DOHH2 (cell line): ENCODE results near the gene MAN2A1.

Experiments
- H3F3A ChIP-seq: fragments of 200-600 bp; sonication (generic), shearing (Covaris generic); 2 replicates; pipeline ENCODE4 v1.6.0; 2016; ENCODE audit warnings: antibody characterized with exemption, mild to moderate bottlenecking; ENCODE audit not compliant: control insufficient read depth, insufficient read depth
- H3K27ac ChIP-seq: fragments of 200-600 bp; sonication (generic); 2 replicates; pipeline ENCODE4 v1.5.1; 2014; ENCODE audit warnings: low read depth, mild to moderate bottlenecking, low read length, moderate library complexity
- H3K27me3 ChIP-seq: fragments of 200-600 bp; sonication (generic); 2 replicates; pipeline ENCODE4 v1.6.1; 2014; ENCODE audit warnings: mild to moderate bottlenecking, low read length, mixed read lengths; ENCODE audit not compliant: control insufficient read depth
- H3K36me3 ChIP-seq: fragments of 200-600 bp; sonication (generic); 2 replicates; pipeline ENCODE4 v1.6.1; 2014; ENCODE audit warnings: mild to moderate bottlenecking, low read length, moderate library complexity, mixed read lengths; ENCODE audit not compliant: control insufficient read depth
- H3K4me1 ChIP-seq: fragments of 200-600 bp; sonication (generic); 2 replicates; pipeline ENCODE4 v1.6.1; 2014; ENCODE audit warnings: mild to moderate bottlenecking, low read length, mixed read lengths; ENCODE audit not compliant: control insufficient read depth
- H3K4me2 ChIP-seq: fragments of 200-600 bp; sonication (generic); 2 replicates; pipeline ENCODE4 v1.6.0; 2014; ENCODE audit warnings: mild to moderate bottlenecking, low read length, moderate library complexity
- H3K4me3 ChIP-seq: fragments of 200-600 bp; sonication (generic); 2 replicates; pipeline ENCODE4 v1.5.1; 2014; ENCODE audit warnings: mild to moderate bottlenecking, low read length, mixed read lengths
- H3K79me2 ChIP-seq: fragments of 200-600 bp; sonication (generic); 2 replicates; pipeline ENCODE4 v1.6.1; 2014; ENCODE audit warnings: mild to moderate bottlenecking, low read length, mixed read lengths; ENCODE audit not compliant: control insufficient read depth
- H3K9me2 ChIP-seq: fragments of 200-600 bp; sonication (generic); replicated peaks from 2 replicates; pipeline ENCODE4 v1.6.1; 2014; ENCODE audit warnings: mild to moderate bottlenecking, low read length, mixed read lengths; ENCODE audit not compliant: control insufficient read depth
- H3K9me3 ChIP-seq: fragments of 200-600 bp; sonication (generic); 2 replicates; pipeline ENCODE4 v1.6.1; 2014; ENCODE audit warnings: antibody characterized with exemption, low read length, mixed read lengths; ENCODE audit not compliant: control insufficient read depth, insufficient read depth
- H4K20me1 ChIP-seq: fragments of 200-600 bp; sonication (generic); 2 replicates; pipeline ENCODE4 v1.6.0; 2014; ENCODE audit warnings: low read depth, mild to moderate bottlenecking, antibody characterized with exemption, low read length, moderate library complexity; ENCODE audit not compliant: control insufficient read depth, insufficient read depth
- CTCF ChIP-seq: fragments of 200-600 bp; sonication (generic); IDR thresholded peaks from one replicate; pipeline ENCODE4 v1.5.1; 2014; ENCODE audit warnings: antibody characterized with exemption, mild to moderate bottlenecking, low read depth, low read length; ENCODE audit not compliant: poor library complexity, severe bottlenecking
- EZH2phosphoT487 ChIP-seq: fragments of 200-600 bp; sonication (generic); IDR thresholded peaks from 2 replicates; pipeline ENCODE4 v1.6.1; 2017; ENCODE audit warnings: borderline replicate concordance, mild to moderate bottlenecking, antibody characterized with exemption, low read length, moderate library complexity, mixed read lengths

The MAN2A1 gene

GRCh38 chr5:109739741-109740728 is 50.3 kb downstream of the MAN2A1 start:
- Histone ChIP-seq H3K9me3 (no peaks in the 10 kb centered on the region), H3K27me3 (no peaks in the 10 kb centered on the region), H3K4me1 (peaks cover 6% of the 10 kb centered on the region; the same call in 1 of the 2 replicates), H3K36me3 (no peaks in the 10 kb centered on the region), H3K27ac (no peak overlapping the region), H3K4me3 (no peak overlapping the region), H4K20me1 (no peaks in the 10 kb centered on the region), H3K4me2 (no peak overlapping the region), H3K79me2 (no peaks in the 10 kb centered on the region), H3K9me2 (no peaks in the 10 kb centered on the region), H3F3A (no peaks in the 10 kb centered on the region)
- TF ChIP-seq CTCF: no peak
- no peak for TF ChIP-seq EZH2phosphoT487

- H3K4me1 ChIP-seq: peaks cover 6% of the 10 kb centered on the region; the same call in 1 of the 2 replicates
- H3K9me2 ChIP-seq: no peaks in the 10 kb centered on the region
- H3K9me3 ChIP-seq: no peaks in the 10 kb centered on the region
- H3K27me3 ChIP-seq: no peaks in the 10 kb centered on the region
- TF ChIP-seq EZH2phosphoT487 (no peak), CTCF (no peak)
- no peak overlapping the region for H3K27ac ChIP-seq
- H3K4me3 ChIP-seq: no peak overlapping the region
- no peaks in the 10 kb centered on the region for H3K36me3 ChIP-seq
- no peaks in the 10 kb centered on the region for H3K79me2 ChIP-seq
- H3K4me2 ChIP-seq: no peak overlapping the region
- H4K20me1 ChIP-seq: no peaks in the 10 kb centered on the region
- no peaks in the 10 kb centered on the region for H3F3A ChIP-seq
Observed at GRCh38 chr5:109740966-109741365, 51.2 kb downstream of the MAN2A1 start.

- Histone ChIP-seq H3K9me3 (no peaks in the 10 kb centered on the region), H3F3A (no peaks in the 10 kb centered on the region), H3K9me2 (no peaks in the 10 kb centered on the region), H3K4me2 (no peak overlapping the region), H3K4me3 (no peak overlapping the region), H3K27me3 (no peaks in the 10 kb centered on the region), H3K36me3 (no peaks in the 10 kb centered on the region), H4K20me1 (no peaks in the 10 kb centered on the region), H3K79me2 (no peaks in the 10 kb centered on the region), H3K4me1 (peaks cover 6% of the 10 kb centered on the region; the same call in 1 of the 2 replicates), H3K27ac (no peak overlapping the region)
- TF ChIP-seq CTCF (no peak), EZH2phosphoT487 (no peak)
Observed at GRCh38 chr5:109741390-109741789, 51.7 kb downstream of the MAN2A1 start.
